Fibroblast of mammary gland (primary cell): ENCODE results near the gene CST7.

Source experiments
- DNase-seq: peaks from one replicate; pipeline ENCODE4 v3.0.0-alpha.2; 2010; ENCODE audit warnings: low read depth
- H3K4me3 ChIP-seq: 2 replicates; pipeline ENCODE4 v1.5.1; 2011; ENCODE audit warnings: low read depth, mild to moderate bottlenecking, low read length, moderate library complexity; ENCODE audit not compliant: control insufficient read depth
- CTCF ChIP-seq: conservative IDR thresholded peaks from 2 replicates; pipeline ENCODE4 v1.5.1; 2011; ENCODE audit warnings: low read depth, low read length, inconsistent platforms; ENCODE audit not compliant: control insufficient read depth, insufficient read depth

The CST7 gene

DNA sequence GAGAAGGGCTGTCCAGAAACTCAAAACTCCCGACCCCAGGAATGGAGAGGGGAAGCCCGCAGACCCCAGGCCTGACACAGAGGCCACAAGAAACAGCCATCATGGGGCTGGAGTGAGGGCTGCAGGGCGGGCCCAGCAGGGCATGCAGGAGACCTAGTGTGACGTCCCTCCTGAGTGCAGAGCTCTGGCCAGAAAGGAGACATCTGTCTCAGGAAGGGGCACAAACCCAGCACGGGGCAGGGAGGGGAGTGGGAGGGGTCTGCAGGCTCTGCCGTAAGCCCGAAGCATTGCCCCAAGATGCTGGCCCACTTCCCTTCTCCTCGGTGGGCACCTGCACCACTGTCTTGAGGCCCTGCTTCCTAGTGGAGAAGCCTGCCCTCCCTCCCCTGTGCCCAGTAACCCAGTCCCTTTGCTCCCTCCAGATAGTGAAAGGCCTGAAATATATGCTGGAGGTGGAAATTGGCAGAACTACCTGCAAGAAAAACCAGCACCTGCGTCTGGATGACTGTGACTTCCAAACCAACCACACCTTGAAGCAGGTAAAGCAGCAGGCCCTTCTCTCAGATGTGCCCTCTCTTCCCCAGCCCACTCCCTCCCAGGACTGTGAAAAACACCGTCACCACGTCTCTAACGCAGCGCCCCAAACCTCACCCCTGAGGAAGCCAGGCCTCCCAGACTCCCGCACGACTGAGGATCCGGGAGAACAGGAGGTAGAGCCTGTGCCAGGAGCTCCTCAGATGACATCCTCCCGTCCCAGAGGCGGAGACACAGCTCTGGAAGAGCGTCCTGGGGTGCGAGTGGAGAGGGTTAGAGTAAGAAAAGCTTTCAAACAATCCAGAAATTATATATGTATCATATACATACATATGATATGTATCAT, 9.7 kb downstream of the CST7 start:
- TF ChIP-seq CTCF: no peak
- no peak overlapping the region for H3K4me3 ChIP-seq
- no peak for DNase-seq

GRCh38 chr20:24959591-24960301, 10.7 kb downstream of the CST7 start:
- DNase-seq: no peak
- no peak overlapping the region for H3K4me3 ChIP-seq
- TF ChIP-seq CTCF: no peak

DNA sequence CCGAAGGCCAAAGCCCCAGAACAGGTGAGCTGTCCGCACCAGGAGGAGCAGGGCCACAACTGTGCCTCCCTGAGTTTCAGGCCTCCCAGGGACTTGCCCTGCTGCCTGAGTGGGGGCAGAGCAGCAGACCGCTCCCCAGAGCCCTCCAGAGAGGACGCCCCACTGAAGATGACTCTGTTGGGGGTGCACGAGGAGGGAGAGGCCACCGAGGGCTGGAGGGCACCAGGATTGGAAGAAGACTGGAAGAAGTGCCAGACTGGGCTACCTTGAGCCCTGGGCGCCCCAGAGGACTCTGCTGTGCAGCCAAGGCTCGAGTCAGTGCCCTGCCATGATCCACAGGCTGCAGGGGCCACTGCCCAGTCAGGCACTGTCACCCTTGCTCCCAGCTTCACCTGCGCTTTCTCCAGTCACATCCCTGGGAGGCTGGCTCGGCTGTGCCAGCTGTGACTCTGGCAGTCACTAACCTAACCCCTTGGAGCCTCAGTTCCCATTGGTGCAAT, 11.3 kb downstream of the CST7 start:
- no peak for DNase-seq
- TF ChIP-seq CTCF: no peak
- no peak overlapping the region for H3K4me3 ChIP-seq

DNA sequence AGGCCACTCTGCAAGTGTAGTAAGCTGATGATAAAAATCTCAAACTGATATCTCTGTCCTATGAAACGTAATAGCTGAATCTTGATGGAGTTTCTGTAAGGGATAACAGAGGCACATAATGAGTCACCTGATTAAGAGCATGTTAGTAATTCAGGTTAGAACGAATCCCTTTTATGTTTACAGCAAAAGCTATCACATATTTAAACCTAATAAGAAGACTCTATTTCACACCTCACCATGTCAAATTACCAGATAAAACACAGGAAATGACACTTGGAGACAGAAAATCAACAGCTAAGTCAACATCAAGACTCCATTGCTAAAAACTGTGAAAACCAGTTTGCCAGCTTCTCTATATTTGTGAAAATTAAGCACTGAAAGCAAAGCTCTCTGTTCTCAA, 11.8 kb downstream of the CST7 start:
- no peak for TF ChIP-seq CTCF
- DNase-seq: no peak
- no peak overlapping the region for H3K4me3 ChIP-seq

- TF ChIP-seq CTCF: no peak
- no peak for DNase-seq
- no peak overlapping the region for H3K4me3 ChIP-seq
Observed at GRCh38 chr20:24961384-24962181, 12.5 kb downstream of the CST7 start.

GRCh38 chr20:24962182-24962492, 13.1 kb downstream of the CST7 start:
- DNase-seq: no peak
- no peak overlapping the region for H3K4me3 ChIP-seq
- no peak for TF ChIP-seq CTCF
